OCI-LY3 (cell line): ENCODE measurements around the gene ZNF79.
A peak's percentile ranks its signal among the peaks of the same experiment; 100 is the strongest.

Source experiments
- H2AFZ ChIP-seq: fragments of 200-600, 300-600 bp; shearing (Covaris generic); 2 replicates; pipeline ENCODE4 v1.6.0; 2014; ENCODE audit warnings: antibody characterized with exemption, low read depth, low read length
- H3K27ac ChIP-seq: fragments of 200-600, 300-600 bp; sonication (generic); 2 replicates; pipeline ENCODE4 v1.5.1; 2014; ENCODE audit warnings: mild to moderate bottlenecking, low read length, moderate library complexity, mixed read lengths
- H3K27me3 ChIP-seq: fragments of 200-600, 300-600 bp; sonication (generic); 2 replicates; pipeline ENCODE4 v1.6.1; 2014; ENCODE audit warnings: low read depth, low read length, mixed read lengths
- H3K36me3 ChIP-seq: fragments of 200-600, 300-600 bp; sonication (generic); replicated peaks from 2 replicates; pipeline ENCODE3; 2014; ENCODE audit warnings: low read depth, low read length, mixed read lengths
- H3K4me1 ChIP-seq: fragments of 300-600, 200-600 bp; sonication (generic); 2 replicates; pipeline ENCODE4 v1.6.1; 2014; ENCODE audit warnings: low read length, mixed read lengths
- H3K4me2 ChIP-seq: fragments of 200-600, 300-600 bp; sonication (generic); 2 replicates; pipeline ENCODE4 v1.6.1; 2014; ENCODE audit warnings: low read length, mixed read lengths
- H3K4me3 ChIP-seq: fragments of 300-600, 200-600 bp; sonication (generic); 2 replicates; pipeline ENCODE4 v1.5.1; 2014; ENCODE audit warnings: antibody characterized with exemption, mild to moderate bottlenecking, low read length, moderate library complexity
- H3K79me2 ChIP-seq: fragments of 300-600, 200-600 bp; shearing (Covaris generic); 2 replicates; pipeline ENCODE4 v1.6.1; 2014; ENCODE audit warnings: mild to moderate bottlenecking, low read length, mixed read lengths
- H3K9ac ChIP-seq: fragments of 300-600, 200-600 bp; shearing (Covaris generic); 2 replicates; pipeline ENCODE4 v1.6.0; 2014; ENCODE audit warnings: mild to moderate bottlenecking, low read length, moderate library complexity
- H3K9me3 ChIP-seq: fragments of 200-600, 300-600 bp; shearing (Covaris generic); 2 replicates; pipeline ENCODE4 v1.6.1; 2014; ENCODE audit warnings: low read length, mixed read lengths; ENCODE audit not compliant: insufficient read depth
- H4K20me1 ChIP-seq: fragments of 200-600, 300-600 bp; sonication (generic); 2 replicates; pipeline ENCODE4 v1.6.1; 2016; ENCODE audit warnings: low read length, mixed read lengths; ENCODE audit not compliant: insufficient read depth
- EZH2phosphoT487 ChIP-seq: fragments of 200-600 bp; shearing (Covaris generic); IDR thresholded peaks from 2 replicates; pipeline ENCODE4 v1.6.1; 2018; ENCODE audit warnings: antibody characterized with exemption, mixed run types, low read depth
- TF ChIP-seq, protein P1 (sequence below): fragments of 200-600, 300-600 bp; sonication (generic); IDR thresholded peaks from 2 replicates; pipeline ENCODE4 v1.5.1; 2014; ENCODE audit warnings: antibody characterized with exemption, low read length, low read depth

ZNF79 gene

DNA sequence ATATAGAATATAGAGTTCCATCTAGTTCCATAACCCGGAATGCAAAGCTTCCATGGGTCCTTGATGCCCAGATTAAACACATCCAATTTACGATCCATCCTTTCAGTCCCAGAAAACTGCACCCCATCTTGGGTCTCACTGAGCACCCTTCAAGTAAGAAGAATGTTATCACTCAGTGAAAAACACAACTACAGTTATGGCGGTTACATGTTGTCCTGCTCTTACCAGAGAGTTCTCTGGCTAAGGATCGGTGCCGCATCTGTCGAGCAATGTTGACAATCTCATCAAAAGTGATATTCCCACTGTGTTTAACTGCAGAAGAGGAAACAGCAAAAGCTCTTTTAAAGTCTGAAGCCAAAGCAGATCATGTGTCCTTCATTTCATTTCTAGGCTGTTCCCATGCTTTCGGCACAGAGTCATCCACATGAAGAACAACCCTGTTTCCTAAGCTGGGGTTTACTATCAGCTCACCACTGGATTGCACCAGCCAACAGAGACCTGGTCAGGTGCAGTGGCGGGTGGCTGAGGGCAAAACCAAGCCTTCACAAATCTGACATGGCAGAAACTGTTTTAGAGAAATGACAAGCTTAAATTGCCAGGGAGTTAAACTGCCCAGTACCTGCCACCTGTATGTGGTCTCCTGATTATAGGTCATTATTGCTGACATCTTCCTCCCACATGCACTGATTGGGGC lies 24.1 kb downstream of the ZNF79 start:
- TF ChIP-seq EZH2phosphoT487: no peak
- TF ChIP-seq, protein P1, sequence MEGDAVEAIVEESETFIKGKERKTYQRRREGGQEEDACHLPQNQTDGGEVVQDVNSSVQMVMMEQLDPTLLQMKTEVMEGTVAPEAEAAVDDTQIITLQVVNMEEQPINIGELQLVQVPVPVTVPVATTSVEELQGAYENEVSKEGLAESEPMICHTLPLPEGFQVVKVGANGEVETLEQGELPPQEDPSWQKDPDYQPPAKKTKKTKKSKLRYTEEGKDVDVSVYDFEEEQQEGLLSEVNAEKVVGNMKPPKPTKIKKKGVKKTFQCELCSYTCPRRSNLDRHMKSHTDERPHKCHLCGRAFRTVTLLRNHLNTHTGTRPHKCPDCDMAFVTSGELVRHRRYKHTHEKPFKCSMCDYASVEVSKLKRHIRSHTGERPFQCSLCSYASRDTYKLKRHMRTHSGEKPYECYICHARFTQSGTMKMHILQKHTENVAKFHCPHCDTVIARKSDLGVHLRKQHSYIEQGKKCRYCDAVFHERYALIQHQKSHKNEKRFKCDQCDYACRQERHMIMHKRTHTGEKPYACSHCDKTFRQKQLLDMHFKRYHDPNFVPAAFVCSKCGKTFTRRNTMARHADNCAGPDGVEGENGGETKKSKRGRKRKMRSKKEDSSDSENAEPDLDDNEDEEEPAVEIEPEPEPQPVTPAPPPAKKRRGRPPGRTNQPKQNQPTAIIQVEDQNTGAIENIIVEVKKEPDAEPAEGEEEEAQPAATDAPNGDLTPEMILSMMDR: no peak
- H3K4me3 ChIP-seq: no peak overlapping the region
- peaks cover 70% of the 10 kb centered on the region for H3K36me3 ChIP-seq
- no peaks in the 10 kb centered on the region for H3K9me3 ChIP-seq
- H3K4me2 ChIP-seq: no peak overlapping the region
- peaks cover 52% of the 10 kb centered on the region for H3K79me2 ChIP-seq
- H3K4me1 ChIP-seq: peaks cover 17% of the 10 kb centered on the region
- peaks cover 46% of the 10 kb centered on the region for H4K20me1 ChIP-seq
- H3K27ac ChIP-seq: 0 out of 2 replicates have a peak overlapping the region, but pooled peaks have one; percentile 83
- H2AFZ ChIP-seq: no peak overlapping the region
- no peak overlapping the region for H3K9ac ChIP-seq
- no peaks in the 10 kb centered on the region for H3K27me3 ChIP-seq

DNA sequence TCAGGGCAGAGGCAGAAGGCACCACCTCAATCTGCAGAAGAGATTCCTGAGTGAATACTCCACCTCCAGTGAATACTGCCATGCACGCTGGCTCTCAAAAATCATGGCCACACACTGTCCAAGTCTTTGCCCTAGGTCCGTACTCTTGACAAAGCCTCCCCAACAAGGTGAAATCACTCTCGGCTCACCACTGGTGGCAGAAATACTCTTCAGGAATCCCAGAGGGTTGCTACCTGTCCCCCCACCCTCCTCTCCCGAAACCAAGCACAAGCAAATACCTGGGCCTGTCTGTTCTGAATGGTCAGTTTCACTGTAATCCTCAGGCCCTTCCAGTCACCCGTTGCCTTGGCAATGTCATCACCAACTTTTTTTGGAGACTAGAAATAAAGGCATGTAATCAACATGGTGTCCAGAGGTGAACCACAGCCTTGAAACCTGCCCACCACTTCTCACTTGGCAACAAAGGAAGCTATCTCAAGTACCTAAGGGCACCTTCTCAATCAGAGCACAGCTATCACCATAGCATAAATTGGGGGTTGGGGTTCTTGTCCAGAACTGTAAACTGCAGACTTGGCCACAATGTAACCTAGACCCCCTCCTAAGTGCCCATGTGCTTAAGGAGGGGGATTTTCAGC lies 25.3 kb downstream of the ZNF79 start:
- H3K27ac ChIP-seq: peak overlapping the region; percentile 83
- peaks cover 21% of the 10 kb centered on the region for H3K4me1 ChIP-seq
- peak overlapping the region; percentile 96 for H3K9ac ChIP-seq
- no peaks in the 10 kb centered on the region for H3K9me3 ChIP-seq
- TF ChIP-seq EZH2phosphoT487: no peak
- TF ChIP-seq, protein P1: no peak
- H3K4me2 ChIP-seq: peak overlapping the region; percentile 79
- peak overlapping the region; percentile 90 for H3K4me3 ChIP-seq
- no peaks in the 10 kb centered on the region for H3K27me3 ChIP-seq
- H2AFZ ChIP-seq: no peak overlapping the region
- peaks cover 52% of the 10 kb centered on the region for H3K79me2 ChIP-seq
- peaks cover 46% of the 10 kb centered on the region for H4K20me1 ChIP-seq
- H3K36me3 ChIP-seq: peaks cover 64% of the 10 kb centered on the region

DNA sequence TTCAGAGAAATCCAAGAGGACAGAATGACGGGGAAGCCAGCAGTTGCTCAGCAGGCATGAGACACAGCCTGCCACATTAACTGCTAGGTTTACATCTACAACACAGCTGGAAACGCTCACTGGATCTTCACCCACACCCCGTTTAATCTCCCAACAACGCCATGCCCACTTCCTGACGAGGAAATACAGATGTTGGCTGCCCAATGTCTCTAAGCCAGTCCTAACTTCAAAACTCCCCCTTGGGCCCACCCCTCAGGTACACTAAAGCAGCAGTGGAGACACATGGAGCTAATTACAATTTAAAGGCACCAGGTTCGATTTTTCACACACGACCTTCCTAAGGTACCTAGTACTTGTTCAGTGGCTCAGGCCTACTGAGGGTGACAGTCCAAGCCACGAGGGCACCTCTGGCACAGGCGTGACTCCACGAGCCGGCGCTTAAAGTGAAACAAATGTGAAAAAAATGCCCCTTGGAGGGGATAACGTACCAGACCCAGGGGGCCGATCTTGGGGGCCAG lies 26.1 kb downstream of the ZNF79 start:
- Histone ChIP-seq H4K20me1 (peaks cover 46% of the 10 kb centered on the region), H3K4me1 (peaks cover 28% of the 10 kb centered on the region), H3K4me3 (peak overlapping the region; percentile 90), H2AFZ (no peak overlapping the region), H3K9ac (peak overlapping the region; percentile 96), H3K27ac (peak overlapping the region; percentile 83), H3K79me2 (peaks cover 52% of the 10 kb centered on the region), H3K36me3 (peaks cover 56% of the 10 kb centered on the region), H3K9me3 (no peaks in the 10 kb centered on the region), H3K4me2 (peak overlapping the region; percentile 79), H3K27me3 (no peaks in the 10 kb centered on the region)
- TF ChIP-seq EZH2phosphoT487: no peak
- TF ChIP-seq, protein P1: no peak

DNA sequence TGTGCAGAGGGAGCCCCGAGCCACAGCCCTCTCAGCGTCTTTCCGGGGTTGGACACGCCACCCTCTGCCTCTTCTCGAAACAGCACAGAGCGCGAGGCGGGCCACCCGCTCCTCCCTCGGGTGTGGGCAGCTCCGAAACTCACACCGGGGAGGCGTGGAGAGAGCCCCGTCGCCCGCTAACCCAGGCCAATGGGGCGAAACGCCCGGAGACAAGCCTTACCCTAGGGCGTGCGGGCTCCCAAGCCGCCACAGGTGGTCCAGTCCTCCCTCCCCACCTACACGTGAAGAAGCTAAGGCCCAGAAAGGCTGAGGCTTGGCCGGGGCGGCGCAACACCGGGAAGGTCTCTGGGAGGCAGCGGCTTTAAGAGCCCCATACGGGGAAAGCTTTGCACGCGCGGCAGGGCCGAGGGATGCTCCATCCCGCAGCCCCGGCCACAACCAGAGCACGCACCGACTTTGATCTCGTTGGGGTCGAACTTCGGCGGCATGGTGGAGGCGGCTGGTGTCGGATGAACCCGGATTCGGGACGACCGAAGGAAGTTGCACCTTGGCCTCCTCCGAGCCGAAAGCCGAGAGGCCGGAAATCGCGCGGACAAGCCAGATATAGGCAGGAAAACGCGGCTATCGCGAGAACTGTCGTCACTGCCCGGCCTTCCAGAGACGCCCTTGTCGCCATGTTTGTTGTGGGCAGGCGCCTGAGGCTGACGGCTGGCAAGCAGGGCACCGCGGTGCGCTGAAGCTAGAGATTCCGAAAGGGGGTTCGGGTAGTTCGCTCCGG lies 26.8 kb downstream of the ZNF79 start, which contains the start of the genes LRSAM1 and RPL12:
Gene LRSAM1, plus strand, starts transcription at position 681 of the 778 bp plus-strand sequence. CDS start 3,018 bp downstream, outside the sequence.
Gene RPL12, minus strand, starts transcription at position 577 of the 778 bp plus-strand sequence. Its CDS starts 89 bp downstream, at position 488.
- Histone ChIP-seq H3K27me3 (no peaks in the 10 kb centered on the region), H3K4me3 (peak within 1 kb of the TSS; percentile 90), H3K79me2 (peaks cover 52% of the 10 kb centered on the region), H3K9me3 (no peaks in the 10 kb centered on the region), H4K20me1 (peaks cover 46% of the 10 kb centered on the region), H3K4me2 (peak within 1 kb of the TSS; percentile 79), H3K9ac (peak within 1 kb of the TSS; percentile 96), H3K4me1 (peaks cover 36% of the 10 kb centered on the region), H3K36me3 (peaks cover 50% of the 10 kb centered on the region), H3K27ac (peak within 1 kb of the TSS; percentile 83), H2AFZ (peak within 1 kb of the TSS; percentile 60; the same call in 1 of the 2 replicates)
- TF ChIP-seq EZH2phosphoT487: no peak
- TF ChIP-seq, protein P1: no peak
